Measurements from ENCODE around the gene CCDC9.

GRCh38 chr19:47210689-47211316 is 45.5 kb upstream of the CCDC9 start:
- TF ChIP-seq POLR2A (IDR thresholded peaks at IDR 0.05; ENCODE audit: low read length) (no peak), GATA1 (IDR thresholded peaks at IDR 0.05; ENCODE audit: low read depth, low read length) (no peak)

Data from erythroblast (primary cell).